ENCODE measurements around the gene RAC3.

The RAC3 gene

GRCh38 chr17:82058230-82058854 is 26.9 kb downstream of the RAC3 start:
- no peak for DNase-seq

GRCh38 chr17:82058855-82059249 is 27.4 kb downstream of the RAC3 start:
- DNase-seq: no peak

GRCh38 chr17:82059272-82060000 is 28.0 kb downstream of the RAC3 start:
- DNase-seq: no peak

GRCh38 chr17:82060001-82060380 is 28.5 kb downstream of the RAC3 start:
- DNase-seq: no peak

GRCh38 chr17:82060614-82061013 is 29.1 kb downstream of the RAC3 start:
- DNase-seq: no peak

- DNase-seq: no peak
Measured at GRCh38 chr17:82061047-82061925, 29.8 kb downstream of the RAC3 start.

GRCh38 chr17:82062076-82062983 is 30.9 kb downstream of the RAC3 start:
- DNase-seq: no peak

- DNase-seq: no peak
Measured at GRCh38 chr17:82062984-82063368, 31.5 kb downstream of the RAC3 start.

- DNase-seq: no peak
Measured at GRCh38 chr17:82063424-82064415, 32.2 kb downstream of the RAC3 start.

- no peak for DNase-seq
Measured at GRCh38 chr17:82064433-82065192, 33.1 kb downstream of the RAC3 start.

GRCh38 chr17:82065193-82065637 is 33.7 kb downstream of the RAC3 start:
- no peak for DNase-seq

GRCh38 chr17:82065638-82066303 is 34.3 kb downstream of the RAC3 start, which contains the start of gene DUS1L:
Gene DUS1L, minus strand, starts transcription at chr17:82065804. Its CDS starts 745 bp downstream, at chr17:82065059.
- peak in 1 of 2 experiments; percentile 76 for DNase-seq

GRCh38 chr17:82070611-82071010 is 39.1 kb downstream of the RAC3 start:
- DNase-seq: no peak

GRCh38 chr17:82072827-82073226 is 41.3 kb downstream of the RAC3 start:
- no peak for DNase-seq

GRCh38 chr17:82073446-82073845 is 42.0 kb downstream of the RAC3 start:
- DNase-seq: no peak

GRCh38 chr17:82076018-82076784 is 44.7 kb downstream of the RAC3 start:
- DNase-seq: no peak

GRCh38 chr17:82076785-82077591 is 45.5 kb downstream of the RAC3 start:
- DNase-seq: no peak

Data from NCI-H446 (cell line).